Measurements from ENCODE around the gene SLC6A16.

Gene SLC6A16

DNA sequence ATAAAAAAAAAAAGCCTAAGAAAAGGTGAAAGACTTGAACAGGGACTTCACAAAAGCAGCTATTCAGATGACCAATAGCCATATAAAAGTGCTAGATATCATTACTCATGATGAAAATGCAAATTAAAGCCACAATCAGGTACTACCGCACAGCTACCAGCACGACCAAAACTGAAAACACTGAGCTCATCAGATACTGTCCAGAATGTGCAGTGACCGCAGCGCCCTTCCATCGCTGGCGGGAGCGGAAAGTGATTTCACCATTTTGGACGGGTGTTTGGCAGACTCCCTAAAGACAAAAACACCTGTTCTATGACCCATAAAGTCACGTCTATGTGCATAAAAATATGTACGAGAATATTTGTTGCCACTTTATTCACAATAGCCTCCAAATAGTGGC, 60.7 kb downstream of the SLC6A16 start:
- DNase-seq, result no peak

DNA sequence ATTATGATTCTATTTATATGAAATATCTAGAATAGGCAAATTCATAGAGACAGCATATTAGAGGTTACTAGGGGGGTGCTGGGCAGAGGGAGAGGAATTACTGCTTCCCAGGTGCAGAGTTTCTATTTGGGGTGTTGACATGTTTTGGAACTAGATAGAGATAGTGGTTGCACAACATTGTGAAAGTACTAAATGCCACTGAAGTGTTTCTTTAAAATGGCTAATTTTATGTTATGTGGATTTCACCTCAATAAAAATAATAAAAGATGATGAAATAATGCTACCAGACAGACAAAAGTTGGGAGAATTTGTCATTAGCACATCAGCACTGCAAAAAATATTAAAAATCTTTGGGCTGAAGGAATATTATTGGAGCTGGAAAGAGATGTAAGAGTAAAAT, 63.4 kb downstream of the SLC6A16 start:
- no peak for DNase-seq

GRCh38 chr19:49256691-49257090, 68.3 kb downstream of the SLC6A16 start:
- no peak for DNase-seq

GRCh38 chr19:49255674-49256073, 69.3 kb downstream of the SLC6A16 start:
- no peak for DNase-seq

- DNase-seq, result no peak
Observed at GRCh38 chr19:49249933-49250332, 75.1 kb downstream of the SLC6A16 start.

GRCh38 chr19:49247676-49248075, 77.3 kb downstream of the SLC6A16 start:
- DNase-seq, result no peak

DNA sequence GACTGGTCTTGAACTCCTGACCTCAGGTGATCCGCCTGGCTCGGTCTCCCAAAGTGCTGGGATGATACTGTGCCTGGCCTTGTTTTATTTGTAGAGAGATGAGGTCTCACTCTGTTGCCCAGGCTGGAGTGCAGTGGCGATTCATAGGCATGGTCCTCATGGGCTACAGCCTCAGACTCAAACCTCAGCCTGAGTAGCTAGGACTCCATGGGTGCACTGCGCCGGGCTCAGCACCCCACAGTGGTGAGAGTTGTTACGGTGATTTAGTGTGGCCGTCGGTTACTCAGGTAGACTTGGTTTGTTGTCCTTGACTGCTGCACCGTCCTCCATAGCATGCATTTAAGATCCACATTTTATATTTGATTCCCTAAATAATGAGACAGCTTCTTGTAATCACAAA, 80.7 kb downstream of the SLC6A16 start:
- DNase-seq, result no peak

DNA sequence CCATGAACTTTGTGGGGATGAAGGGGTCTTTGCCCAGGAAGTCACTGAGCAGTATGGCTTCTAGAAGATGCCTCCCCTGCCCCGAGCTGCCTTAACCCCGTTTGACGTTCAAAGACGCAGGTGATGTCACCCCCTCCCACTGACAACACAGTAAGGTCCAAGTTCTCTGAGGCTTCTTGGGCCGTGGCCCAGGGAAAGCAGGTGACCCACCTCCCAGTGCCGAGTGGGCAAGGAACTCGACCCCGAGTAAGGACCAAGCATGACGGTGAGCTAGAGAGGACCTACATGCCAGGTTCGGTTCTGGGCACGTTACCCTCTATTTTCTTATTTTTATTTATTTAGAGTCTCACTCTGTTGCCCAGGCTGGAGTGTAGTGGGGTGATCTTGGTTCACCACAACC, 81.3 kb downstream of the SLC6A16 start:
- DNase-seq, result no peak

- no peak for DNase-seq
Observed at GRCh38 chr19:49243129-49243528, 81.9 kb downstream of the SLC6A16 start.

GRCh38 chr19:49241769-49242168, 83.2 kb downstream of the SLC6A16 start:
- no peak for DNase-seq

Measured in T1000 (cell line).